Measurements from ENCODE around the gene SCN8A.

Gene SCN8A

GRCh38 chr12:51678086-51678724 is 87.2 kb downstream of the SCN8A start:
- no peaks in the 10 kb centered on the region for H3K36me3 ChIP-seq (ENCODE audit: low read depth)
- ATAC-seq (ENCODE audit: low read depth): peak; percentile 80
- no peak overlapping the region for H3K4me3 ChIP-seq (ENCODE audit: severe bottlenecking)
- H3K4me1 ChIP-seq (ENCODE audit: insufficient read depth, poor library complexity, severe bottlenecking): peaks cover 3% of the 10 kb centered on the region
- no peaks in the 10 kb centered on the region for H3K27me3 ChIP-seq (ENCODE audit: insufficient read depth, poor library complexity, severe bottlenecking)
- TF ChIP-seq CTCF (IDR thresholded peaks at IDR 0.05; ENCODE audit: poor library complexity, severe bottlenecking): peak; percentile 84
- H3K9me3 ChIP-seq (ENCODE audit: severe bottlenecking): no peaks in the 10 kb centered on the region
- DNase-seq (ENCODE audit: low spot score): no peak
- H3K27ac ChIP-seq (ENCODE audit: poor library complexity, severe bottlenecking): no peak overlapping the region

GRCh38 chr12:51682981-51683380 is 91.9 kb downstream of the SCN8A start:
- ATAC-seq (ENCODE audit: low read depth) (no peak), DNase-seq (ENCODE audit: low spot score) (no peak)
- Histone ChIP-seq H3K27ac (ENCODE audit: poor library complexity, severe bottlenecking) (peak overlapping the region; percentile 52), H3K36me3 (ENCODE audit: low read depth) (no peaks in the 10 kb centered on the region), H3K4me3 (ENCODE audit: severe bottlenecking) (no peak overlapping the region), H3K27me3 (ENCODE audit: insufficient read depth, poor library complexity, severe bottlenecking) (no peaks in the 10 kb centered on the region), H3K9me3 (ENCODE audit: severe bottlenecking) (no peaks in the 10 kb centered on the region), H3K4me1 (ENCODE audit: insufficient read depth, poor library complexity, severe bottlenecking) (peaks cover 32% of the 10 kb centered on the region)
- no peak for TF ChIP-seq CTCF (IDR thresholded peaks at IDR 0.05; ENCODE audit: poor library complexity, severe bottlenecking)

- Histone ChIP-seq H3K4me3 (ENCODE audit: severe bottlenecking) (no peak overlapping the region), H3K9me3 (ENCODE audit: severe bottlenecking) (no peaks in the 10 kb centered on the region), H3K4me1 (ENCODE audit: insufficient read depth, poor library complexity, severe bottlenecking) (peaks cover 34% of the 10 kb centered on the region), H3K27ac (ENCODE audit: poor library complexity, severe bottlenecking) (peak overlapping the region; percentile 52), H3K36me3 (ENCODE audit: low read depth) (no peaks in the 10 kb centered on the region), H3K27me3 (ENCODE audit: insufficient read depth, poor library complexity, severe bottlenecking) (no peaks in the 10 kb centered on the region)
- no peak for DNase-seq (ENCODE audit: low spot score)
- no peak for TF ChIP-seq CTCF (IDR thresholded peaks at IDR 0.05; ENCODE audit: poor library complexity, severe bottlenecking)
- peak; percentile 83 for ATAC-seq (ENCODE audit: low read depth)
Measured at GRCh38 chr12:51683763-51684357, 92.8 kb downstream of the SCN8A start.

- no peak overlapping the region for H3K4me3 ChIP-seq (ENCODE audit: severe bottlenecking)
- peak; percentile 45; the same call in 2 of the 3 replicates for ATAC-seq (ENCODE audit: low read depth)
Measured at GRCh38 chr12:51686727-51687126, 95.7 kb downstream of the SCN8A start.

More at GRCh38 chr12:51686727-51687126, 95.7 kb downstream of the SCN8A start:
- Histone ChIP-seq H3K27me3 (ENCODE audit: insufficient read depth, poor library complexity, severe bottlenecking) (no peaks in the 10 kb centered on the region), H3K36me3 (ENCODE audit: low read depth) (no peaks in the 10 kb centered on the region), H3K4me1 (ENCODE audit: insufficient read depth, poor library complexity, severe bottlenecking) (peaks cover 34% of the 10 kb centered on the region), H3K9me3 (ENCODE audit: severe bottlenecking) (no peaks in the 10 kb centered on the region), H3K27ac (ENCODE audit: poor library complexity, severe bottlenecking) (peak overlapping the region; percentile 66)
- TF ChIP-seq CTCF (IDR thresholded peaks at IDR 0.05; ENCODE audit: poor library complexity, severe bottlenecking): no peak
- DNase-seq (ENCODE audit: low spot score): no peak

Measured in RWPE2 (cell line).